Coronary artery (tissue), 2 donors: Measurements from ENCODE around the gene LORICRIN.

Source experiments
- DNase-seq: peaks from one replicate; pipeline ENCODE4 v3.0.0-alpha.2; 2017; ENCODE audit warnings: low spot score
- H3K27ac ChIP-seq, 2 donors: fragments of 200-600 bp; sonication (generic); one replicate each; pipeline ENCODE4 v1.5.1; 2016 to 2019
- H3K4me3 ChIP-seq: fragments of 200-600 bp; sonication (generic); 2 replicates; pipeline ENCODE4 v1.5.1; 2016; ENCODE audit warnings: mild to moderate bottlenecking, moderate library complexity
- CTCF ChIP-seq: fragments of 200-600 bp; sonication (generic); IDR thresholded peaks from one replicate; pipeline ENCODE4 v1.5.1; 2019; ENCODE audit warnings: antibody characterized with exemption

The LORICRIN gene

GRCh38 chr1:153305682-153306081, 46.2 kb downstream of the LORICRIN start:
- no peak for DNase-seq
- Histone ChIP-seq H3K27ac (no peak overlapping the region), H3K4me3 (no peak overlapping the region)
- TF ChIP-seq CTCF: no peak

- TF ChIP-seq CTCF: no peak
- no peak for DNase-seq
Measured at GRCh38 chr1:153306303-153307220, 47.1 kb downstream of the LORICRIN start.

GRCh38 chr1:153307221-153307600, 47.7 kb downstream of the LORICRIN start:
- TF ChIP-seq CTCF: no peak
- Histone ChIP-seq H3K27ac (no peak overlapping the region), H3K4me3 (no peak overlapping the region)
- DNase-seq: no peak

More at GRCh38 chr1:153306303-153307220, 47.1 kb downstream of the LORICRIN start:
- Histone ChIP-seq H3K4me3 (no peak overlapping the region), H3K27ac (no peak overlapping the region)

GRCh38 chr1:153308540-153308939, 49.1 kb downstream of the LORICRIN start:
- no peak for DNase-seq
- no peak overlapping the region for H3K27ac ChIP-seq
- no peak overlapping the region for H3K4me3 ChIP-seq
- TF ChIP-seq CTCF: no peak

GRCh38 chr1:153309441-153309840, 50.0 kb downstream of the LORICRIN start:
- TF ChIP-seq CTCF: no peak
- H3K4me3 ChIP-seq: no peak overlapping the region
- DNase-seq: no peak
- no peak overlapping the region for H3K27ac ChIP-seq

- H3K4me3 ChIP-seq: no peak overlapping the region
- TF ChIP-seq CTCF: no peak
- H3K27ac ChIP-seq: no peak overlapping the region
- DNase-seq: no peak
Measured at GRCh38 chr1:153310526-153310925, 51.0 kb downstream of the LORICRIN start.
